COR-L47 (cell line): Measurements from ENCODE around the gene GGTLC3.
"Not testable (repeated sequence)": the region's sequence is repeated elsewhere in the genome, so short reads cannot be mapped to it uniquely, and the experiment has no call there.

Experiments used
- DNase-seq: peaks from one replicate; lab custom pipeline; 2025; lab: John Stamatoyannopoulos, UW

The GGTLC3 gene

DNA sequence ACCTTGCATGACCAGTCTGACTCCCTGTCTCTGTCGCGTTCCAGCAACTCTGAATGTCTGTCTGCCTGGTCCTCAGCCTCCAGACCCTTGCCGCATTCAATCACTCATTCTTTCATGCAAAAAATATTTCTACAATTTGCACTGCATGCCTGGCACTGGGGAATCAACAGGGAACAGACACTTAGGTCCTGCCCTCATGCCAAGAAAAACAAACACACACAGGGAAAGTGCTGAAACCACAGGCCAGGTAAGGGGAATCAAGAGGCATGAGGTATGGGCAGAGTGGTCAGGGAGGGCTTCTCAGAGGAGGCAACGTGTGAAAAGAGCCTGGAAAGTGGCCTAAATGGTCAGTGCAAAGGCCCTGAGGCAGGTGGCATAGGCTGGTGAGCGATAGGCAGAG lies at the start of gene GGTLC3:
Gene GGTLC3, minus strand, starts transcription at position 101 of the 400 bp plus-strand sequence. CDS start 264 bp downstream, outside the sequence.
- DNase-seq = not testable (repeated sequence)

DNA sequence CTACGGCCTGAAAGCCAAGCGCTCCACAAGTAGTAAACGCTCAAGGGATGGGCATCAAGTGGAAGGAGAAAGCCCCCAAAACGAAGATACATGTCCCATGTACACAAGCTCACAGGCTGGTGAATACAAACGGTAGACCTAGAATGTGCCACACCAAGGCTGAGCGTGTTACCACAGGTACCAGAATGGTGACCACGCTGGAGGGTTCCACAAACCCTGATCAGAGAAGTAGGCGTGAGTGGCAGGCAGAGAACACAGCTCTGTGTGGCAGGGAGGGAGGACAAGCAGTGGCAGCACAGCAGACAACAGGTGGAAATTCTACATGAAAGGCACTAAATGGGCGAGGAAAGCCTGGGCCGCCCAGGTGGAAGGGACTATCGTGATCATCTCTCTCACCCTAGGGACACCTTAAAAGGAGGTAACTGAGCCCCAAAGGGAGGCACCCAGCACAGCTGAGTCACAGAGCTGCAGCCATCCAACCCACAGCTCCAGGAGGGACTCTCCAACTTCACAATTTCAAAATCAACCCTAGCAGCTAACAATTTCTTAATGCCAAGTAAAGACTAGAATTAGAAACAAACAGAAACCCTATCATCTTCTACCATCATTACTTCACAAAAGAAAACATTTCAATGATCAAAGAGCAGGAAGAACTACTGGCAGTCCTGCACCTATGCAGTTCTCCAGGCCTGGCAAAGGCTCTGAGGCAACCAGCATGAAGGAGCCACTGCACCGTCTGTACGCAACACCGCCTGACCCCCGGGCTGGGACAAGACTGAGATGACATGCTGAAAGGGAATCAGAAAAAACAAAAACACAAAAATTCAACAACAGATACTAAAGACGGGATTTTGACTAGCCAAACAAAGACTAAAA lies 42.4 kb upstream of the GGTLC3 start:
- DNase-seq = not testable (repeated sequence)

DNA sequence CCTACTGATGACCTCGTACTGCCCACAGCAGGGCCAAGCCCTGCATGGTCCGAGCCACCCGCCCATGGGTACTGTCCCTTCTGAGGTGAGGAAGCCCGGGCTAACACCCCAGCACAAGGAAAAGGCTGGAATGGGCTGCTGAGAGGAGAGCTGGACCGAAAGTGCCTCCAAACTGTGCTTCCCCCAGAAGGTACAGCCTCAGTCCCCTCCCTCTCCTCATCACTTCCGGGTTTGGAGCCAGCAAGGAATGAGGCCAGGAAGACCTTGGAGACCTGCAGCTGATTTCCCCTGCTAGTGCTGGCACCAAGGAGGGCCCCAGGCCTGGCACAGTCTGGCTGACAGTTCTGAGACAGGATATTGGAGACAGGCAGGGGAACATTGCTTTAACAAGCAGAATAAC lies 41.0 kb upstream of the GGTLC3 start:
- not testable (repeated sequence) for DNase-seq

DNA sequence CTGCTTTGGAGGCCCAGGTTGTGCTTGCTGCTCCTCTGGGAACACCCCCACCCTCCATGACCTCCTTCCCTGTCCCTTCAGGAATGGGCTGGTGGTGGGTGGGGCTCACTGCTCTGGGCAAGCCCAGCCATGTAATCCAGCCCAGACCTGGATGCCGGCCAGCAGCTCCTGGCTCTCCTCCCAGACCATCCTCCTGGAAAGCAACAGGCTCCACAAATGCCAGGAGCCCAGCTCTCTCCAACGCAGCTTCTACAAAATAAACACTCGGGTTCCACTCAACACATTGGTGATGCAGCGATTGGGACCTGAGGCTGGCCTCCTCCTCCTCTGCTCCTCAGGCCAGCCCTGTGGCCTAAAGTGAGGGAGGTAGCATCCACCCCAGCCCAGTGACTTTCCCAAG lies 40.6 kb upstream of the GGTLC3 start:
- DNase-seq = not testable (repeated sequence)

DNA sequence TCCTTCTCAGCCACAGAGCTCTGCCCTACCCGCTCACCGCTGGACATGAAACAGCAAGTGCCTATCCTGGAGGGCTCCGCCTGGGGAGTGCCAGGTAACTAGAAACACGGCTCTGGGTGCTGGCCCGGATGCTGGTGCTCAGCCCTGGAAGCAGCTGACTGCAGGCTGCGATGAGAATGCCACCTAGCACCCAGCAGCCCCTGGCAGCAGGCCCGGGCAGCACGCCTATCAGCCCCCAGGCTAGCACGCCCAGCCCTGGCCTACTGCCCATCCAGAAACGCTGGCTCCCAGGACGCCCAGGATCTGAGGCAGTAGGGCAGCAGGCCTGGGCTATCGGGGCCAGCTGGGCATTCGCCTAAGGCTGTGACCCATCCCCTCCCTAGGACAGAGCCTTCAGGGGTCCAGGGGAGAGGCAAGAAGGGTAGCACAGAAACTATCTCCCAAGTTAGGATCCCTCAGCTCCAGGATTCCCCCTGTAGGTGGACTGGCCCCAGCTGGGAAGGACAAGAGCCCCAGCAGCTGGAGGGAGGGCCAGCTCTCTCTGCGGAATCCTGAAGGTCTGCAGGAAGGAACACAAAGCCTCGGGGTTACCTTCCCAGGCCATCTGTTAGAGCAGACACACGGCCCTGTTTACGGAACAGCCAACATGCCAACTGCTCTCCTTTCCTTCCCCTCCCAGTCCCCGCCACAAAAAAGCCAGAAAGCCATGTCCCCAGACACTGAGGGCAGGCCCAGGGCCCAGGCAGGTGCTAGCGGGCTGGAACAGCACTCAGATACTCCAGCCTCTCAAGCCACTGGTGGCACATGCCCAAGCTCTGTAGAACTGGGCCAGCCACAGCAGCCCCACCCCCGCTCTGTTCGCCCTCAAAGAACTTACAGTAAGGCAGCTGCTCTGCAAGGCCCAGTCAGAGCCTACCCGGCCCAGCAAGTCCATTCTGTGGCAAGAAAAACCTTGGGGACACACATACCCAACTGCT lies 36.6 kb upstream of the GGTLC3 start:
- DNase-seq = not testable (repeated sequence)

DNA sequence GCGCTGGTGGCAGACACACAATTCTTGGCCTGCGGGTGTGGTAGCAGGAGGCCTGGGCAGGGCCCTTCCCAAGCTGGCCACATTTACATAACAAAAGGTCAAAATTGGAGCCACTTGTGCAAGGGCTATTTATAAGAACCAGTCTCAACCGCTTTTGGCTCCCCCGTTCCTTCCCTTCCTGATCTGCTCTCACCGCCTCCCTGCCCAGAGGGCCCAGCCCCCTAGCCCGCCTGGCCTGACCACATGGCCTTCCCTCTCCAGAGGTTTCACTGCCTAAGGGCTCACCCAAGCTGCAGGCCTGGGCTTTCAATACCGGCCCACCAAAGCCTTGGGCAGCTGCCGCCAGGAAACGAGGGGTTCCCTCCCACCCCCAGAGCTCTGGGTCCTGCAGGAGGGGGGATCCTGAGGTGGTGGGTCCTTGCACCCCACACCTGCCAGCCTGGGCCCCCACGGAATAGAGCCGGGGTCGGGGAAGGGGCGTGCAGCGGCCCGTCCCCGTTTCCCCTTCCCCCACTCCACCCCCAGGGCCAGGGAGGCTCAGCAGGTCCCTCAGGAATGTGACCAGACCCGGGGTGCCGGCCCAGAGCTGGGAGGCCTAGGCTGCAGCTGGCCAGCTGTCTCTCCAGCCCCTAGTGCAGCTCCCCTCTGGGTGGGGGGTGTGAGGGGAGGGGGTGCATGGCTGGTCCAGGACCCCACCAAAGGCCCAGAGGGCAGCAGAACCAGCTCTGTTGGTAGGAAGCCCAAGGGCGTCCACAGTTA lies 35.1 kb upstream of the GGTLC3 start:
- DNase-seq = not testable (repeated sequence)

DNA sequence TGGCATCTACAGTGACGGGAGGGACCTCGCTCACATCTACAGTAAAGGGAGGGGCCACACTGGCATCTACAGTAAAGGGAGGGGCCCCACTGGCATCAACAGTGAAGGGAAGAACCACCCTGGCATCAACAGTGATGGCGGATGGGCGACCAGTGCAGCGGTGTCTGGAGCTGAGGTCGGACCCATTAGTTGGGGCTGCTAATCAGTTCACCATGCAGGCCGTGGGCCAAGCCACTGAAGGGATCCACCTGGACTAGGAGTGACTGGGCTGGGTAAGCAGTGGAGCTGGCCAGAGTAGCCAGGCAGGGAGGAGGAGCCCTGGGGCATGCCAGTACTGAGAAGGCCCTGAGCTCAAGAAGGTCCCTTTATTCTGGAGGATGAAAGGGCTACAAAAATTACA lies 33.1 kb upstream of the GGTLC3 start:
- not testable (repeated sequence) for DNase-seq

DNA sequence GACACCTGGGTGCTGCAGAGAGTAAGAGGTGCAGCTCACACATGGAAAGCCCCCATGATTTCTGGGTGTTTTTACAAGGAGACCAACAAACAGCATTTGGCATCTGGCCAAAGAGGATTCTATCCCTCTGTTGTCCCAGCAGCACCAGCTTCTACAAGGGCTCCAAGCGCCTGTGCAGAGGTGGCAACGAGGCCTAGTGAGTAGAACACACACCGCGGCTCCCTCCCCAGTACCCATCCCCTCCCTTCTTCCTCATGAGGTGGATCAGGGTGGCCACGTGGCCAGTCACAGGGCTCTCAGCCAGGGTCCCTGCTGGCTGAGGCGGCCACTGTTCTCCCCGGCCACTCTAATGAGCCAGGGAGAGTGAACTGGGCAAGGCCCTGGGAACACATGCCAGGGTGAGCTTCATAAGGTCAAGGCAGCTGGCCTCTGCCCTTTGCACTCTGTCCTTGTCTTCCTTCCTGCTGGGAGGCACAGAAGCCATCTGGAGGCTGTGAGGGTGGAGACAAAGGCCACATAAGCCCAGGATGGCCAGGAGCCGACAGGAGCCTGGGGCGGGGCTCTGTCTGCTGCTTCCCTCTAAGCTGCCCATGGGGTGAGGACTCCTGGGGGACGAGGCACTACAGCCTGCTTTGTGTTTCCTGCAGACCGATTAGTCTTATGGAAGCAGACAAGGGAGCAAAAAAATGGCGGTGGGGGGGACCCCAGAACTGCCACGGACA lies 31.7 kb upstream of the GGTLC3 start:
- not testable (repeated sequence) for DNase-seq

DNA sequence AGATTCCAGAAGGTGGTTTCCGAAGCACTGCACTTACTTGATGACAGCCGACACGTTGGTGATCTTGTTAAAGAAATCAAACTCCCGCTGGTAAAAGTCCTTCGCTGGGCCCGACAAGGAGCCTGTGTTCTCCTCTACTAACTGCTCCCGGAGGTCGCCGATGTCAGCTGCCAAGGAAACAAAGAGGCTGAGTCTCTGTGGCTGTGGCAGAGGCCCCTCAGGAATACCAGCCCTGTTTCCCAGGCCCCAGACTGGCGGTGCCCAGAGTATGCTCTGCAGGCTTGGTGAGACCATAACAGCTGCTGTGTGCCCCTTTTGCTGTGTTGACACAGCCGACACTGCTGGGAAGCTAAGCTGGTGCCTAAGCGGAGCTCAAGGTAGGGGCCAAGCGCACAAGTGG lies 26.7 kb upstream of the GGTLC3 start:
- DNase-seq = not testable (repeated sequence)

DNA sequence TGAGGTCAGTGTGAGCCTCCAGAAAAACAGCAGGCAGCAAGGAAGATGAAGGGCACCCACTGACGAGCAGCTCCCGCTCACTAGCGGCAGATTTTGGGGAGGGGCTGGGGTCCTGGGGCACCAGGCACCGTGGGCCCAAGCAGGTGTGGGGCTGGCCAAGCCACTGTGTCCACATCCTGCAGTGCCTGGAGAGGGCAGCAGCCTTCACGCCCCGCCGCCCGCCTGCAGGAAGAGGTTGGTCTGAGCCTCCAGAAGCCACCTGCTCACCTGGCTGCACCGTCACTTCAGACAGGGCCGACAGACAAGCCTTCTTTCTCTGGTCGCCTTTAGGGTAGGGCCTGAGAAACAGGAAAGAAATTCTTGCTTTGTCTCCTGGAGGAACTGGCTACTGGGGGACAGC lies 25.4 kb upstream of the GGTLC3 start:
- DNase-seq = not testable (repeated sequence)

DNA sequence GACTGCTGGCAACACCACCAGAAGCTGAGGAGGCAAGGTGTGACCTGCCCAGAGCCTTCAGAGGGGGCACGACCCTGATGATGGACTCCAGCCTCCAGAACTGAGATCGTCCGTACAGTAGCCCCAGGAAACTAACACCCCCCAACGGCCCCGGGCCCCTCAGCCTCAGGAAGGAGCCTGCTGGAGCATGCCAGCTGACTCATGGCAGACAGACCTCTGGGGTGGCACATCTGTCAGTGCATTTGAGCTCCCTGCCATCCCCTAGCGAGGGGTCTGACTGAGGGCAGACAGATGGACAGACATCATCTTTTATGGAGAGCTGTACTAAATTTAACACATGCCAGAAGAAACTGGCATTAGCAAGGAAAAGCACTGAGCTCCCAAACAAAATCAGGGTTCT lies 22.0 kb upstream of the GGTLC3 start:
- not testable (repeated sequence) for DNase-seq

DNA sequence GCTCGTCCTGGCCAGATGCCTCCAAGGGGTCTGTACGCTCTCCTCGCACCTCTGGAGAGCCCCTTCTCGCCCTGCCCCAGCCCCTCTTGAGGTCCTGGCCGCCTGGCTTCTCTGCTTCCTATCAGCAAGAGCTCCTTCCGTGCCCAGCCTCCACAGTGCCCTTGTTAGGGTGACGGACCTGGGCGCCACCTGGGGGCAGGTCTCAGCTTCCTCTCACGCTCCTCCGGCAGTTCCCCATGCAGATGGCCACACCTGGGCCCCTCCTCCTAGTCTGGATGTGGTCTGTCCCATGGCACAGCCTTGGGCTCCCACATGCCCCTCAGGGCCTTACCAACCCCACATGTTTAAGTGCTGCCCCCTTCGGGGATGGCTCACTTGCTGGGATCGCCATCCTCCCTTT lies 16.4 kb upstream of the GGTLC3 start:
- DNase-seq = not testable (repeated sequence)

DNA sequence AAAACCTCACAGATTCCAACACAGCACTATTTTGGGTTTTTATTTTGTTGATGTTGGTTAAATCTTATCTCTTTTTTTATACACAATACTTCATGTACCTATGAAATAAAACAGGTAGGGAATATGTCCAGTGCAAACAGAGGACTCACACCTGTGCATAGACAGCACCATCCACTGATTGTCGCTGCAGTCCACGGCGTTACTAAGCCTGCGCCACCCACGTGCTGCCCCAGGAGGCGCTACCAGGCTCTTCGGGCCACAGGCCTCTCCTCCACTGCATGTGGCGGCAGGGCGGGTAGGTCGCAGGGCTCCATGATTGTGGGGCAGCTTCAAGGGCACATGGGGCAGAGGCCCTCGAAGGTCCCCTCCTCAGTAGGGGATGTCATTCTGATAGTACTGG lies 15.7 kb upstream of the GGTLC3 start:
- DNase-seq = not testable (repeated sequence)

DNA sequence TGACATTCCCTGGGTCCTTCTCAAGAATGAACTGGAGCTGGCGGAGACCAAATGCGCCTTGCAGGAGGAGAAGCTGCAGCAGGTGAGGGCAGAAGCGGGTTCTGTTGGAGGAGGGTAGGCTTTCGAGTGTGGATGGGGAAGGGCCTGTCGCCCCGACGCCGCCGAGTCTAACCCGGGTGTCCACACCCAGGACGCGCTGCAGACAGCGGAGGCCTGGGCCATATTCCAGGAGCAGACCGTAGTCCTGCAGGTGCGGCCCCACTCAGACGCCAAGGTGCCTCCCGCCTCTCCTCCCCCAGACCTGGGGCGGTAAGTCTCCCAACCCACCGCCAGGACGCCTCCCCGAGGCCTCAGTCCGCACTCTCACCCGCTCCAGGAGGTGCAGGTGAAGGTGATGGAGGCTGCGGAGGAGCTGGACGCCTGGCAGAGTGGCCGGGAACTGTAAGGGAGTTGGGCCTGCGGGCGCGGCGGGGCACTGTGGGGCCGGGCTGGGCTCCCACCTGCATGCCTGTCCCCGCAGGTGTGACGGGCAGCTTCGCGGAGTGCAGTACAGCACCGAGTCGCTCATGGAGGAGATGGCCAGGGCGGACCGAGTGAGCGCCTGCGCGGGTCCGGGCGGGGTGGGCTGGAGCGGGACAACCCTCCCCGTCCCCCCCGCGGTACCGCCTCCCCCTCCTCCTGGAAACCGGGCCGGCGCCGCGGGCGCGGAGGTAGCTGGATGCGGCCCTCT lies 11.6 kb upstream of the GGTLC3 start:
- not testable (repeated sequence) for DNase-seq

DNA sequence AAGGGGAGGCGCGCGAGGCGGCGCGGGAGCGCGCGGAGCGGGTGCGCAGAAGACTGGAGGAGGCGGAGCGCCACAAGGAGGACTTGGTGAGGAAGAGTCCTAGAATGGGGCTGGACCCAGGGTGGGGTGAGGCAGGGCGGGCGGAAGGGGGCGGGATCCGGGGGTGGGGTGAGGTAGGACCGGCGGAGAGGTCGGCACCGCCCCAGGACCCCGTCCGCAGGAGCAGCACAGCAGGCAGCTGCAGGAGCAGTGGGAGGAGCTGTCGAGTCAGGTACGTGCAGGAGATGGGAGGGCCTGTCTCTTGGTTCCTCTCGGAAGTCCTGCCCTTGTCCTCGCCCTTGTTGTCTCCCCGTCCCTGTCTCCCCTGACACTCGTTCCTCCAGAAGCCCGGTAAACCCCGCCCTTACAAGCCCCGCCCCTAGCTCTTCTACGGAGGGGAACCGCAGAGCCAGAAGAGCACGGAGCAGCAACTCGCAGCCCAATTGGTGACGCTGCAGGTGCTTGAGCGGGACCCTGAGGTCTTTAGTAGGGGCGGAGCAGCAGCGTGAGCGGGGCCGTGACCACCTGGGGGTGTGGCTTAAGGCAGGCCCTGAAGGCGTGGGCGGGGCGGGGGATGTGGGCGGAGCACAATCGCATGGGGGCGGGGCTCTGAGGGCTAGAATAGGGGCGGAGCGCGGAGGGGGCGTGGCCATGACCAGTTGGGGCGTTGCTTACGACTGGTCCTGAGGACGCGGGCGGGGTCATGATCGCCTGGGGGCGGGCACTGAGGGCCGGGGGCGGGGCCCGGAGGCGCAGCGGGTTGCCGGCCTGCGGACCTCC lies 10.8 kb upstream of the GGTLC3 start:
- DNase-seq = not testable (repeated sequence)

DNA sequence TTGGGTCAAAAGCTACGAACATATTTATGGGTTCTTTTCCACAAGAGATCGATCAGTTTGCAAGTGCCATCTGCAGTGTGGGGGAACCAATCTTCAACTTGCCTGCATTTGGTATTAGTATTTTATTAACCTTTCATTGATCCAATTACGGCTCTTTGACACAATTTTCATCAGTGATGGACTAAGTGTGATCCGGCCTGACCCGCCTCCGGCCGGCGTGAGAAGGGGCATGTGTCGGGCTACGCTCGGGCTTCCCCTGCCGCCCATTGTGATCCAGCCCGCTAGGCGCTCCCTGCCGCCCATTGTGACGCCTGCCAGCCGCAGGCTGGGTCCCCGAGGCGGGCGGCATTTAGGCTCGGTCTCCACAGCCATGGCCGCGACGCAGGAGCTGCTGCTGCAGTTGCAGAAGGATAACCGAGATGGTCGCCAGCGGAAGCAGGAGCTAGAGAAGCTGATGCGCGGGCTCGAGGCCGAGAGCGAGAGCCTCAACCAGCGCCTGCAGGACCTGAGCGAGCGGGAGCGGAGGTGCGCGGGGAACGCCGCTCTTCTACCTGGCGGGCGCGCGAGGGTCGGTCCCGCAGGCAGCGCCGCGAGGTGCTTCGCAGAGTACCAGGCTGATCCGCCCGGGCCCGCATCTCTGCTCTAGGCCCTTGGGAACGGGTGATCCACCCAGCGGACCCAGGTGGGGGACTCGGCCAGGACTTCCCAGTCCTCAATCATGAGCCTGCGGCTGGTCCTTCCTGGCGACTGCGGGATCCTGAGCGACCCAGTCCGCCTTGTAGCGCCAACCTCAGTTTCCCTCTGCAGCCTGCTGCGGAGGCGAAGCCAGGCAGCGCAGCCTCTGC lies 10.0 kb upstream of the GGTLC3 start, which contains the start of gene TMEM191B:
Gene TMEM191B, plus strand, starts transcription at position 51 of the 845 bp plus-strand sequence. Its CDS starts 179 bp downstream, at position 230.
- not testable (repeated sequence) for DNase-seq

DNA sequence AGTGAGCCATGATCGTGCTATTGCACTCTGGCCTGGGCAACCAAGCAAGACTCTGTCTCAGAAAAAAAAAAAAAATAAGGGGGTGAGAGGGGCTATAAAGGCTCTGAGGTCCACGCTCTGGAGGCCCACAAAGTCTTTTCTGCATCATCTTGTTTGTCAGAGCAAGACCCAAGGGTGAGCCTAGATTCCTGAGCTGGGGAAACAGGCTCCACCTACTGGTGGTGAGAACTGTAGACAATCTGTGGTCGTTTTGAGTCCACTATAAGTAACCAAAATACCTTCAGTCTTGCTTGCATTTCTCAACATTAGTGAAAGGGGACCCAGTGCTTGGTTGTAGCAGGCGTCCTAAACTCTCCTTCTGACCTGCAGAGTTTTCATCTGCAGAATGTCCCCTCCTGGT lies 5.4 kb upstream of the GGTLC3 start:
- not testable (repeated sequence) for DNase-seq

DNA sequence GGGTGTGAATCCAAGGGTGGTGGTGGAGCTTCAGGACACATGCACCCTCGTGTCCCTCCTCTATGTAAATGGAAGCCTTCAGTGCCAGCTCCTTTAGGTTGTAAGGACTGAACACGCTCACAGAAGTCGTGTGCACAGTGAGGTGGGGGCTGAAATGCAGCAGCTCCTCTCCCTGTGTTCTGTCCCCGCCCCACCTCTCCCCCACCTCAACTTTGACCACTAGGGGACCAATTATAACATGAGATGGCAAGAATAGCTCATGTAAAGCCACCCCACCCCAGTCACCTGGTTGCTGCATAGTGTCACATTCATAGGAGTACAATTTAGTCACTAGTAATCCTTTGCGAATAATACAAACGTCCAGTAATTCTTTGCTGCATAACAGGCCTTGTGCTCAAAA lies 4.8 kb upstream of the GGTLC3 start:
- DNase-seq = not testable (repeated sequence)
